Activated B cell treated with CpG ODN at 0.5 μM for 24 hours (primary cell): ENCODE data around the gene FSTL4. TPM values are rescaled to one million over a fixed set of nuclear protein-coding genes. Genes with fewer than 3 reads are reported as not detected.

ENCODE experiments used
- ATAC-seq: fragments of 200-7000 bp; cut with Tn5 transposase; one replicate; pipeline ENCODE4 v1.10.0; 2021; ENCODE audit warnings: low read depth, mild to moderate bottlenecking, moderate library complexity
- CTCF ChIA-PET: fragments of 350-600 bp; sonication (Branson Sonifier 250); formaldehyde crosslinking; loops from one replicate; lab custom pipeline; 2021; ENCODE audit warnings: antibody characterized with exemption; lab: Charles Lee
- POLR2A ChIA-PET: fragments of 350-600 bp; sonication (Branson Sonifier 250); formaldehyde crosslinking; loops from one replicate; lab custom pipeline; 2021; ENCODE audit warnings: antibody characterized with exemption; lab: Charles Lee
- DNase-seq: peaks from one replicate; pipeline ENCODE4 v3.0.0; 2022
- H3K27ac Mint-ChIP-seq: one replicate; pipeline ENCODE4 v1.8.0; 2020; ENCODE audit warnings: mixed read lengths
- H3K27me3 Mint-ChIP-seq: one replicate; pipeline ENCODE4 v1.8.0; 2021; ENCODE audit warnings: mixed read lengths
- H3K36me3 Mint-ChIP-seq: one replicate; pipeline ENCODE4 v1.8.0; 2021; ENCODE audit warnings: low read depth, mixed read lengths
- H3K4me1 Mint-ChIP-seq: one replicate; pipeline ENCODE4 v1.8.0; 2021; ENCODE audit warnings: mixed read lengths
- H3K4me3 Mint-ChIP-seq: one replicate; pipeline ENCODE4 v1.8.0; 2020; ENCODE audit warnings: mild to moderate bottlenecking, mixed read lengths
- H3K9me3 Mint-ChIP-seq: one replicate; pipeline ENCODE4 v1.8.0; 2020; ENCODE audit warnings: mixed read lengths
- CTCF ChIP-seq: fragments of 200-600 bp; IDR thresholded peaks from one replicate; pipeline ENCODE4 v1.8.0; 2022; ENCODE audit warnings: antibody characterized with exemption, mild to moderate bottlenecking
- intact Hi-C: fragments of 100-400 bp; cut with micrococcal nuclease; formaldehyde crosslinking; loops from one replicate; pipeline ENCODE4 v1.15.1; 2024
- total RNA-seq: library from RNA; stranded (reverse); gene quantifications from 2 replicates; pipeline ENCODE4 v1.2.3, GENCODE V29; 2022

The FSTL4 gene
- total RNA-seq, 1 donor from 2014 or later = 1.7 TPM

- DNase-seq (no peak), ATAC-seq (no peak)
- no peaks in the 10 kb centered on the region for H3K9me3 Mint-ChIP-seq
- intact Hi-C loops = no loop called here
- no peak overlapping the region for H3K4me3 Mint-ChIP-seq
- H3K4me1 Mint-ChIP-seq = no peaks in the 10 kb centered on the region
- H3K27me3 Mint-ChIP-seq = peaks cover 38% of the 10 kb centered on the region
- H3K36me3 Mint-ChIP-seq = no peaks in the 10 kb centered on the region
- TF ChIP-seq CTCF = no peak
- no peak overlapping the region for H3K27ac Mint-ChIP-seq
- ChIA-PET CTCF (no interaction called here), POLR2A (no interaction called here)
Measured at GRCh38 chr5:133605323-133605722, 7.0 kb downstream of the FSTL4 start.

DNA sequence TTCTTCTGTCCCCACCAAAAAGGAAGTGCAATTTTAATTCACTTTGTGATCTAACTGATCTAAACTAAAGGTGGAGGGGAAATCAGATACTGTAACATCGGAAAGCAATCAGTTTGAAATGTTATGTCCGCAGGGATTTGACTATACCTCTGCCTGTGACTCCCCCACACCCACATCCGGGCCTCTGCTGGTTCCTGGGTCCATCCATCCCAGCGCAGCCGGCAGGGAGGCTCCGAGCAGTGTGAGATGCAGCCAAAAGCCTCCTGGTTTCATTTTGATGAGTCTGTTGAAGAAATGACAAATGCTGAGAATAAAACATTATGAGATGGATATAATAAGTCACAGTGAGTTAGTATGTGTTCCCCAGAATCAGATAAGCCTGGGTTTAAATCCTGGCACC, 8.6 kb downstream of the FSTL4 start:
- intact Hi-C loops = no loop called here
- ChIA-PET CTCF (no interaction called here), POLR2A (interaction anchor here (0.6 kb wide), 1 partner anchor 311 kb away, joined by 3 read pairs; no protein-coding TSS in a partner anchor)
- DNase-seq = no peak
- H3K4me1 Mint-ChIP-seq = no peaks in the 10 kb centered on the region
- no peak for TF ChIP-seq CTCF
- ATAC-seq = no peak
- peaks cover 33% of the 10 kb centered on the region for H3K27me3 Mint-ChIP-seq
- no peak overlapping the region for H3K27ac Mint-ChIP-seq
- H3K36me3 Mint-ChIP-seq = no peaks in the 10 kb centered on the region
- H3K9me3 Mint-ChIP-seq = no peaks in the 10 kb centered on the region
- H3K4me3 Mint-ChIP-seq = no peak overlapping the region

DNA sequence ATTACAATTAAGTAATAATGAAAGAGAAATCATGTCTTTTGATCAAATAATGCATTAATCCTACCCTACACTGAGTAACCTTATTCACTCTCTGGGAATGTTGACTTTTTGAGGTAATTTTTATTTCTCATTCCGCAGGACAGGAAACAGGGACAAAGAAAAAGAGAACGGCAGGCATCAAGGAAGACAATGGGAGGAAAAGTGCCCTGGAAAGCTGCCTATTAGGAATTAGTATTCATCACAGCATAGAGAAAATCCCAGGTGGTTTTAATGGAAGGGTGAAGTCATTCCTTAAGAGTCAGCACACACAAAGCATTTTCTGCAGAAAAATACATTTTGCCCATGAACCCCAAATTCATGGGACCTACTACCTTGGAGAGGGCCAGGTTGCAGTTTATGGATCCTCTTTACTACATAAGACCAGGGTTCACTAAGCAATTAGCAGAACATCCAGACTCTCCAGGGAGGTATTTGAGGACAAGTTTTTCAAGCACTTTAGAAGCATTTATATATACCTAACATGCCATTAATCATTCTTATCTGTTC, 9.4 kb downstream of the FSTL4 start:
- Mint-ChIP-seq H3K4me3 (no peak overlapping the region), H3K9me3 (no peaks in the 10 kb centered on the region), H3K27ac (no peak overlapping the region), H3K27me3 (peaks cover 32% of the 10 kb centered on the region), H3K36me3 (no peaks in the 10 kb centered on the region), H3K4me1 (no peaks in the 10 kb centered on the region)
- no peak for ATAC-seq
- ChIA-PET CTCF (no interaction called here), POLR2A (no interaction called here)
- no peak for DNase-seq
- no peak for TF ChIP-seq CTCF
- intact Hi-C loops = no loop called here

DNA sequence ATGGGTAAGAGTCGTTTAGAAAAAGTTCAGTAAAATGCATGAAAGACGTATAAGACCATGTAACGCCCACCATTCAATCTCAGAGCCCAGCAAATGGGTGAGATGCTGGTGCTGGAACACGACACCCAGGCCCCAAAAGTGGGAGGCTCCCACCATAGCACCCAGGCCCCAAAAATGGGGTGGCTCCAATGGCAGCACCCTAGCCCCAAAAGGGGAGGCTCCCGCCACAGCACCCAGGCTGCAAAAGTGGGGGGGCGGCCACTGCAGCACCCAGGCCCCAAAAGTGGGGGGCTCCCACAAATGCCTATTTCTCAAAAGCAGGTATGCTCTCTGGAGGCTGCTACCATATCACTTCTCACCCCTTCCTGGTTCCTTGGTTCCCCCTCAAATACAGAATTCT, 12.7 kb downstream of the FSTL4 start:
- DNase-seq (no peak), ATAC-seq (no peak)
- no peaks in the 10 kb centered on the region for H3K9me3 Mint-ChIP-seq
- no peaks in the 10 kb centered on the region for H3K4me1 Mint-ChIP-seq
- no peak overlapping the region for H3K4me3 Mint-ChIP-seq
- H3K27me3 Mint-ChIP-seq = peaks cover 33% of the 10 kb centered on the region
- intact Hi-C loops = no loop called here
- H3K27ac Mint-ChIP-seq = no peak overlapping the region
- POLR2A ChIA-PET = no interaction called here
- H3K36me3 Mint-ChIP-seq = no peaks in the 10 kb centered on the region
- no peak for TF ChIP-seq CTCF
- CTCF ChIA-PET = no interaction called here

DNA sequence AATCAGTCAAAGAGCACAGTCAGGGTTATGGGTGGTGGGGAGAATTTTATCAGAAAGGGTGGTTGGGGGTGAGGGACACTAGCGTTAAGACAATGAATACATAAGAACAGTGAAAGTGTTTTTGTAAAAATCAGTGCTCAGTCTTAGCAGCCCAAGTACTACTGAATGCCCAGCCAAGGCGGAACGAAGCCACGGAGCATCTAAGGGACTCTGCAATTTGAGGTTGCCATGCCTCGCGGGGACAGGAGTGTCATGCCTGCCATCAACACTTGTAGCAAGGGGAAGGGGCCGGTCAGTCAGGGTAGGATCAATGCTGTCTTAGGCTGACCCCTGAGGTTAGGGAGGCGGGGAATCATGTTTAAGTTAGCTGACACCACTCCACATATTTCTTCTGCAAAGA, 13.3 kb downstream of the FSTL4 start:
- DNase-seq = no peak
- H3K4me3 Mint-ChIP-seq = no peak overlapping the region
- ATAC-seq = no peak
- intact Hi-C loops = no loop called here
- H3K27me3 Mint-ChIP-seq = peaks cover 28% of the 10 kb centered on the region
- no peaks in the 10 kb centered on the region for H3K9me3 Mint-ChIP-seq
- no peaks in the 10 kb centered on the region for H3K4me1 Mint-ChIP-seq
- POLR2A ChIA-PET = no interaction called here
- CTCF ChIA-PET = no interaction called here
- no peak overlapping the region for H3K27ac Mint-ChIP-seq
- no peak for TF ChIP-seq CTCF
- H3K36me3 Mint-ChIP-seq = no peaks in the 10 kb centered on the region
